HepG2 (cell line): ENCODE data around the gene ENO2. TPM values are rescaled to one million over a fixed set of nuclear protein-coding genes. Genes with fewer than 3 reads are reported as not detected.

Source experiments
- ATAC-seq: fragments of 200-7000 bp; cut with Tn5 transposase; 3 replicates; pipeline ENCODE4 v1.9.1; 2020; ENCODE audit warnings: mild to moderate bottlenecking, moderate library complexity
- BruUV-seq: library from RNA; stranded (reverse); fragments of 400-500 nt; replicated peaks from 2 replicates; lab custom pipeline; 2021; lab: Mats Ljungman, UMichigan
- CTCF ChIA-PET: fragments of 300-600 bp; formaldehyde crosslinking; extraction: SDS; loops from one replicate; lab custom pipeline; 2021; ENCODE audit warnings: low total read pairs, inconsistent platforms, low intra/inter-chr PET ratio; lab: Yijun Ruan, JAX
- POLR2A ChIA-PET: fragments of 350-600 bp; sonication (Branson Sonifier 250); formaldehyde crosslinking; loops from one replicate; lab custom pipeline; 2020; ENCODE audit warnings: antibody characterized with exemption, inconsistent platforms; lab: Yijun Ruan, JAX
- DNase-seq: peaks from one replicate; pipeline ENCODE4 v3.0.0-alpha.2; 2015; ENCODE audit warnings: low spot score
- FAIRE-seq: peaks from 3 replicates; lab custom pipeline; 2011; peaks lifted over from hg19 to GRCh38; lab: Jason Lieb, UNC
- H2AFZ ChIP-seq: one replicate; pipeline ENCODE4 v1.6.1; 2011; ENCODE audit warnings: low read length, inconsistent platforms
- H3K27ac ChIP-seq: fragments of 300-600 bp; 3 replicates; pipeline ENCODE4 v1.8.0; 2011; ENCODE audit warnings: mixed run types, mild to moderate bottlenecking, mixed read lengths, low read length, inconsistent platforms; ENCODE audit not compliant: insufficient read depth; ENCODE audit errors: extremely low read length
- H3K27me3 ChIP-seq, 2 experiments: fragments of 200-600 bp in 1 of 2; 2 replicates in 1 of 2; 3 replicates in 1 of 2; pipeline versions ENCODE4 v1.6.0 to v1.8.0; 2011; ENCODE audit warnings: low read length in 2 of 2, mild to moderate bottlenecking in 2 of 2, moderate library complexity in 2 of 2, inconsistent platforms in 1 of 2; ENCODE audit not compliant: insufficient read depth in 2 of 2, control insufficient read depth in 1 of 2
- H3K36me3 ChIP-seq, 2 experiments: fragments of 200-600 bp in 1 of 2; replicated peaks in 1 of 2; 2 replicates in 1 of 2; 3 replicates in 1 of 2; pipeline versions ENCODE4 v1.5.1 to v1.8.0; 2011; ENCODE audit warnings: low read length in 2 of 2, inconsistent platforms in 1 of 2; ENCODE audit not compliant: insufficient read depth in 2 of 2, control insufficient read depth in 1 of 2
- H3K4me1 ChIP-seq: 2 replicates; pipeline ENCODE4 v1.5.1; 2012; ENCODE audit warnings: low read length, inconsistent platforms; ENCODE audit not compliant: insufficient read depth
- H3K4me2 ChIP-seq: 2 replicates; pipeline ENCODE4 v1.6.0; 2011; ENCODE audit warnings: low read depth, low read length, inconsistent platforms
- H3K4me3 ChIP-seq, 3 experiments: fragments of 200-600 bp in 1 of 3; sonication (generic), shearing (Covaris generic) in 1 of 3; replicated peaks in 1 of 3; 2 replicates each; pipeline ENCODE4 v1.5.1; 2011 to 2016; ENCODE audit warnings: low read length in 3 of 3, inconsistent platforms in 2 of 3, low read depth in 2 of 3, mild to moderate bottlenecking in 2 of 3, control low read depth in 1 of 3, mixed read lengths in 1 of 3; ENCODE audit not compliant: insufficient read depth in 1 of 3
- H3K79me2 ChIP-seq: one replicate; pipeline ENCODE4 v1.6.1; 2011; ENCODE audit warnings: low read length, inconsistent platforms; ENCODE audit not compliant: insufficient read depth
- H3K9ac ChIP-seq: 2 replicates; pipeline ENCODE4 v1.6.0; 2011; ENCODE audit warnings: mild to moderate bottlenecking, low read depth, low read length, inconsistent platforms; ENCODE audit not compliant: insufficient read depth
- H3K9me3 ChIP-seq: 2 replicates; pipeline ENCODE4 v1.5.1; 2012; ENCODE audit warnings: mild to moderate bottlenecking, low read length
- H4K20me1 ChIP-seq: 2 replicates; pipeline ENCODE4 v1.6.0; 2011; ENCODE audit warnings: inconsistent platforms, mild to moderate bottlenecking, low read length, moderate library complexity; ENCODE audit not compliant: insufficient read depth
- CCDC6 ChIP-seq: sonication (generic); formaldehyde crosslinking; IDR thresholded peaks from 2 replicates; pipeline ENCODE4 v1.8.1; 2022; ENCODE audit warnings: mild to moderate bottlenecking, missing genetic modification reagents, moderate library complexity
- FOXC1 ChIP-seq: sonication (generic); formaldehyde crosslinking; IDR thresholded peaks from 2 replicates; pipeline ENCODE4 v1.8.0; 2022; ENCODE audit warnings: mild to moderate bottlenecking, missing genetic modification reagents, borderline replicate concordance
- IKZF1 ChIP-seq: fragments of 450-650 bp; IDR thresholded peaks from 2 replicates; pipeline ENCODE4 v1.7.1; 2016
- LCORL ChIP-seq, 2 experiments: fragments of 450-650 bp in 1 of 2; sonication (generic) in 1 of 2; formaldehyde crosslinking in 1 of 2; IDR thresholded peaks; 2 replicates each; pipeline versions ENCODE4 v1.5.0 to v1.6.1; 2017 to 2020; ENCODE audit warnings: antibody characterized with exemption in 1 of 2, missing genetic modification reagents in 1 of 2
- SKI ChIP-seq: fragments of 450-650 bp; IDR thresholded peaks from one replicate; pipeline ENCODE4 v1.6.1; 2018; ENCODE audit warnings: mild to moderate bottlenecking; ENCODE audit not compliant: partially characterized antibody
- TCF7 ChIP-seq: sonication (generic); IDR thresholded peaks from 2 replicates; pipeline ENCODE4 v1.6.1; 2016; ENCODE audit warnings: antibody characterized with exemption, low read depth
- WIZ ChIP-seq: sonication (generic); formaldehyde crosslinking; IDR thresholded peaks from 2 replicates; pipeline ENCODE4 v1.5.1; 2020; ENCODE audit warnings: mild to moderate bottlenecking, missing genetic modification reagents
- ZBTB42 ChIP-seq: sonication (generic); formaldehyde crosslinking; IDR thresholded peaks from 2 replicates; pipeline ENCODE4 v1.5.0; 2020; ENCODE audit warnings: mild to moderate bottlenecking, missing genetic modification reagents
- ZNF180 ChIP-seq: sonication (generic); formaldehyde crosslinking; IDR thresholded peaks from 2 replicates; pipeline ENCODE4 v1.4.0; 2020; ENCODE audit warnings: low read depth, missing genetic modification reagents, borderline replicate concordance
- ZNF446 ChIP-seq: sonication (generic); formaldehyde crosslinking; IDR thresholded peaks from 2 replicates; pipeline ENCODE4 v1.5.0; 2020; ENCODE audit warnings: mild to moderate bottlenecking, missing genetic modification reagents
- ZNF674 ChIP-seq: sonication (generic); formaldehyde crosslinking; IDR thresholded peaks from 2 replicates; pipeline ENCODE4 v1.5.0; 2020; ENCODE audit warnings: low read depth, mild to moderate bottlenecking, missing genetic modification reagents
- ZNF761 ChIP-seq: sonication (generic); formaldehyde crosslinking; conservative IDR thresholded peaks from 2 replicates; pipeline ENCODE4 v1.4.0; 2020; ENCODE audit warnings: mild to moderate bottlenecking, missing genetic modification reagents
- WGBS: methylation state at CpG from one replicate; pipeline ENCODE4 v1.1.6; 2017; ENCODE audit warnings: low lambda C conversion rate; 5-methylcytosine and 5-hydroxymethylcytosine counted together
- in situ Hi-C: cut with HindIII; loops from 2 replicates; pipeline ENCODE4 v1.10.0; 2017; ENCODE audit warnings: low pct_unique_long_range_greater_than_20kb; ENCODE audit not compliant: extremely low pct_ligation_motif_present
- intact Hi-C: fragments of 100-400 bp; cut with micrococcal nuclease; formaldehyde crosslinking; loops from one replicate; pipeline ENCODE4 v1.10.0; 2022; ENCODE audit not compliant: unreplicated experiment
- polyA plus RNA-seq, 8 experiments: library from polyadenylated mRNA; depleted of rRNA in 3 of 8; stranded (reverse) in 7 of 8; unstranded in 1 of 8; fragments of >200 nt; fragmentation: Illumina TruSeq in 4 of 8; extraction: Trizol in 4 of 8; gene quantifications; 2 replicates each; pipeline versions ENCODE4 v1.2.1 to v1.2.3, GENCODE V29; 2011 to 2016; ENCODE audit warnings: low read depth in 4 of 8, missing spikeins in 1 of 8, mixed read lengths in 1 of 8; ENCODE audit not compliant: insufficient read depth in 1 of 8
- total RNA-seq, 5 experiments: library from RNA; depleted of rRNA; stranded (reverse); fragments of >200 nt; fragmentation: Illumina TruSeq; extraction: Trizol; gene quantifications; 2 replicates each; pipeline ENCODE4 v1.2.3, GENCODE V29; 2016; ENCODE audit warnings: low read depth in 1 of 5
- TF ChIP-seq, protein P1 (sequence below): sonication (generic); formaldehyde crosslinking; IDR thresholded peaks from 2 replicates; pipeline ENCODE4 v1.8.1; 2023; ENCODE audit warnings: mild to moderate bottlenecking, missing genetic modification reagents

The ENO2 gene
- total and polyA plus RNA-seq, 2 of the 13 experiments (the other 11 are each of a cell fraction or from before 2014, with no cell fraction given): 19.3 to 136 TPM

DNA sequence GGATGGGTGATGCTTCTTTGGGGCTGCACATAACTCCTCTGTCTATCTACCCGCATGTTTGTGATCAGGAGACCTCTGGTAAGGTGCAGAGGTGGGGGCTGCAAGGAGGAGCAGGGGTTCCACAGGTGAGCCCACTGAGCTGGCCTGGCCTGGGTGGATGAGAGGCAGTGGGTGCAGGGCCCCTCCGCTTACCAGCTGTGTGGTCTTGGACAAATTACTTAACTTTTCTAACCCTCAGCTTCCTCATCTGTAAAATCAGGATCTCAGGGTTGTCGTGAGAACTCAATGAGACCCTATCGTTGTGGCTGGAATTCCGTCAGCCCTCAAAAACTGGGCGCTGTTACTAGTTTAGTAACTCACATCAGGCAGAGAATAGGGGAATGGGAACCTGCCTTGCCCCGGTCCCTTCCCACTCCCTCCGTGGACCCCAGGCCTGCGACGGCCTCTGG, 44.3 kb downstream of the ENO2 start:
- no peak for TF ChIP-seq CCDC6 (CRISPR knock-in tag)
- no peak for TF ChIP-seq SKI
- no peak for TF ChIP-seq ZNF180 (CRISPR knock-in tag)
- no peak for TF ChIP-seq IKZF1
- FAIRE-seq: no peak
- H3K9me3 ChIP-seq: no peaks in the 10 kb centered on the region
- H3K79me2 ChIP-seq: no peaks in the 10 kb centered on the region
- intact Hi-C loops: no loop called here
- peaks cover 28% of the 10 kb centered on the region for H3K4me1 ChIP-seq
- H3K4me3 ChIP-seq: no peak overlapping the region
- no peak overlapping the region for H2AFZ ChIP-seq
- DNase-seq: no peak
- POLR2A ChIA-PET: interaction anchor here (8.0 kb wide), 1 partner anchor 13 kb away, joined by 180 read pairs; the partner anchor contains the start of genes C12orf57 and RNU7-1
- no peak for ATAC-seq
- in situ Hi-C loops: no loop called here
- H4K20me1 ChIP-seq: no peaks in the 10 kb centered on the region
- no TSS peak for BruUV-seq
- no peak overlapping the region for H3K9ac ChIP-seq
- H3K27ac ChIP-seq: no peak overlapping the region
- CTCF ChIA-PET: no interaction called here
- H3K27me3 ChIP-seq: no peaks in the 10 kb centered on the region
- H3K36me3 ChIP-seq: no peaks in the 10 kb centered on the region; a peak in 1 of 5 replicates
- no peak overlapping the region for H3K4me2 ChIP-seq
- WGBS: 88% methylated on average over 9 of the region's 10 CpGs

DNA sequence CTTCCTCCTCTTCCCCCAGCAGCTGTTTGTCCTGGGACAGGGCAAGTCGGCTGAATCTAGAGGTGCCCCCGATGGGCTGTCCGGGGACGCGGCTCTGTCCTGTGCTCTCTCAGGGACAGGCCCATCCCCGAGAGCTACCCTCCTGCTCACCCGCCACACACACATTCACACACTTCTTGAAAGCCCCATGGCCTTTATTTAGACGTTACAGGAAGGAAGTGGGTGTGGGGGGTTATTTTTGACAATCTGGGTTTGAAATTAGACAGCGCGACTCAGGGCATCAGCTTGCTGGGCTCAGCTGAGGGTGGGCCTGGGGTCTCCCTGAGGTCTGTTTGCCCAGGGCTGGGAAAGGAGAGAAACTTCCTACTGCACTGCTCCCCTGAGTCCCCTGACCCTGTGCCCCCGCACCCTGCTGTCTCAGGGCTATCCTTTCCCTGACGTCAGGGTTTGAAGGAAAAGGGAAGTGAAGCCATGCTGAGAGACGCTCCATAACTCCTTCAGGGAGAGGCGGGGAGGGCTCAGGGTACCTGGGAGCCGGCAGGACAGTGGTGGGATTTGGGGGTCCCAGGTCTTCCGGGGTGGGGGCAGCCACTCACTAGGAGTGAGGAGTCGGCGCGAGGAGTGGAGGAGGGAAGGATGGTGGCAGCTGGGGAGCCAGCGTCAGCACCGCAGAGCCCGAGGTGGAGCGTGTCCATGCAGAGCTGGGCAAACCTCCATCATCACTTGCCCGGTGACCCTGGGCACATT, 44.9 kb downstream of the ENO2 start:
- CTCF ChIA-PET: no interaction called here
- intact Hi-C loops (no loop called here), in situ Hi-C loops (no loop called here)
- Histone ChIP-seq H3K4me2 (no peak overlapping the region), H3K4me3 (no peak overlapping the region), H3K9me3 (no peaks in the 10 kb centered on the region), H3K9ac (no peak overlapping the region), H2AFZ (no peak overlapping the region), H3K79me2 (no peaks in the 10 kb centered on the region), H3K4me1 (peaks cover 34% of the 10 kb centered on the region), H3K27me3 (no peaks in the 10 kb centered on the region), H3K36me3 (no peaks in the 10 kb centered on the region; a peak in 1 of 5 replicates), H4K20me1 (no peaks in the 10 kb centered on the region), H3K27ac (no peak overlapping the region)
- DNase-seq (no peak), ATAC-seq (no peak), FAIRE-seq (no peak)
- WGBS: 87% methylated on average over 21 of the region's 24 CpGs
- POLR2A ChIA-PET: interaction anchor here (3.4 to 8.0 kb wide), 2 partner anchors 14 to 59 kb away, joined by 16 to 180 read pairs; partner anchors contain the start of genes C12orf57, LPCAT3 and RNU7-1
- BruUV-seq: no TSS peak
- TF ChIP-seq TCF7: no peak
- TF ChIP-seq FOXC1: no peak
- no peak for TF ChIP-seq WIZ (CRISPR knock-in tag)
- no peak for TF ChIP-seq ZNF674 (CRISPR knock-in tag)
- no peak for TF ChIP-seq LCORL (IDR thresholded peaks at IDR 0.05)
- no peak for TF ChIP-seq LCORL (CRISPR knock-in tag; IDR thresholded peaks at IDR 0.05)
- TF ChIP-seq ZNF761 (CRISPR knock-in tag): no peak
- TF ChIP-seq ZNF446 (CRISPR knock-in tag): no peak
- TF ChIP-seq, protein P1, sequence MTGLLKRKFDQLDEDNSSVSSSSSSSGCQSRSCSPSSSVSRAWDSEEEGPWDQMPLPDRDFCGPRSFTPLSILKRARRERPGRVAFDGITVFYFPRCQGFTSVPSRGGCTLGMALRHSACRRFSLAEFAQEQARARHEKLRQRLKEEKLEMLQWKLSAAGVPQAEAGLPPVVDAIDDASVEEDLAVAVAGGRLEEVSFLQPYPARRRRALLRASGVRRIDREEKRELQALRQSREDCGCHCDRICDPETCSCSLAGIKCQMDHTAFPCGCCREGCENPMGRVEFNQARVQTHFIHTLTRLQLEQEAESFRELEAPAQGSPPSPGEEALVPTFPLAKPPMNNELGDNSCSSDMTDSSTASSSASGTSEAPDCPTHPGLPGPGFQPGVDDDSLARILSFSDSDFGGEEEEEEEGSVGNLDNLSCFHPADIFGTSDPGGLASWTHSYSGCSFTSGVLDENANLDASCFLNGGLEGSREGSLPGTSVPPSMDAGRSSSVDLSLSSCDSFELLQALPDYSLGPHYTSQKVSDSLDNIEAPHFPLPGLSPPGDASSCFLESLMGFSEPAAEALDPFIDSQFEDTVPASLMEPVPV (CRISPR knock-in tag): no peak
- TF ChIP-seq ZBTB42 (CRISPR knock-in tag): no peak
